Measurements from ENCODE around the gene FRMD4A. TPM values are rescaled to one million over a fixed set of nuclear protein-coding genes. Genes with fewer than 3 reads are reported as not detected.
A peak's percentile ranks its signal among the peaks of the same experiment; 100 is the strongest.

Gene FRMD4A
- total RNA-seq, 2 experiments from 2014 or later = 0.88 to 1.4 TPM

GRCh38 chr10:13615650-13616300 lies 714.9 kb downstream of the FRMD4A start:
- H3K36me3 Mint-ChIP-seq = peaks cover 18% of the 10 kb centered on the region

GRCh38 chr10:13614530-13615332 lies 716.0 kb downstream of the FRMD4A start:
- H3K27ac Mint-ChIP-seq = no peak overlapping the region

More at GRCh38 chr10:13615650-13616300, 714.9 kb downstream of the FRMD4A start:
- no peaks in the 10 kb centered on the region for H3K4me1 Mint-ChIP-seq
- H3K9me3 Mint-ChIP-seq = no peaks in the 10 kb centered on the region
- ATAC-seq (ENCODE audit: low read depth) (no peak), DNase-seq (no peak)
- POLR2A ChIA-PET = no interaction called here
- peak overlapping the region; percentile 28 for H3K27ac Mint-ChIP-seq
- no peak overlapping the region for H3K4me3 Mint-ChIP-seq
- no peaks in the 10 kb centered on the region for H3K27me3 Mint-ChIP-seq

GRCh38 chr10:13613519-13613918 lies 717.2 kb downstream of the FRMD4A start:
- ATAC-seq (ENCODE audit: low read depth) (no peak), DNase-seq (no peak)
- H3K9me3 Mint-ChIP-seq = no peaks in the 10 kb centered on the region
- H3K27ac Mint-ChIP-seq = no peak overlapping the region
- no peaks in the 10 kb centered on the region for H3K27me3 Mint-ChIP-seq
- POLR2A ChIA-PET = no interaction called here
- no peak overlapping the region for H3K4me3 Mint-ChIP-seq
- peaks cover 12% of the 10 kb centered on the region for H3K36me3 Mint-ChIP-seq
- no peaks in the 10 kb centered on the region for H3K4me1 Mint-ChIP-seq

More at GRCh38 chr10:13614530-13615332, 716.0 kb downstream of the FRMD4A start:
- no peak for DNase-seq
- POLR2A ChIA-PET = no interaction called here
- no peak for ATAC-seq (ENCODE audit: low read depth)
- Mint-ChIP-seq H3K4me3 (no peak overlapping the region), H3K36me3 (peaks cover 18% of the 10 kb centered on the region), H3K4me1 (no peaks in the 10 kb centered on the region), H3K27me3 (no peaks in the 10 kb centered on the region), H3K9me3 (no peaks in the 10 kb centered on the region)

GRCh38 chr10:13612654-13613373 lies 717.9 kb downstream of the FRMD4A start:
- Mint-ChIP-seq H3K9me3 (no peaks in the 10 kb centered on the region), H3K4me3 (no peak overlapping the region), H3K27me3 (no peaks in the 10 kb centered on the region), H3K4me1 (no peaks in the 10 kb centered on the region), H3K27ac (no peak overlapping the region), H3K36me3 (peaks cover 8% of the 10 kb centered on the region)
- POLR2A ChIA-PET = no interaction called here
- no peak for DNase-seq
- ATAC-seq (ENCODE audit: low read depth) = no peak

GRCh38 chr10:13608246-13608853 lies 722.4 kb downstream of the FRMD4A start:
- Mint-ChIP-seq H3K27ac (no peak overlapping the region), H3K27me3 (no peaks in the 10 kb centered on the region), H3K9me3 (no peaks in the 10 kb centered on the region), H3K36me3 (peaks cover 11% of the 10 kb centered on the region), H3K4me3 (no peak overlapping the region), H3K4me1 (no peaks in the 10 kb centered on the region)
- POLR2A ChIA-PET = no interaction called here
- ATAC-seq (ENCODE audit: low read depth) (no peak), DNase-seq (no peak)

- H3K36me3 Mint-ChIP-seq = peaks cover 9% of the 10 kb centered on the region
- POLR2A ChIA-PET = interaction anchor here (1.4 kb wide), 1 partner anchor 17 kb away, joined by 3 read pairs; the partner anchor contains the start of gene PRPF18
Measured at GRCh38 chr10:13604357-13605040, 726.2 kb downstream of the FRMD4A start.

GRCh38 chr10:13597909-13598308 lies 732.8 kb downstream of the FRMD4A start:
- H3K9me3 Mint-ChIP-seq = no peaks in the 10 kb centered on the region
- H3K27ac Mint-ChIP-seq = no peak overlapping the region
- peaks cover 2% of the 10 kb centered on the region for H3K4me1 Mint-ChIP-seq
- H3K4me3 Mint-ChIP-seq = no peak overlapping the region
- ATAC-seq (ENCODE audit: low read depth) (no peak), DNase-seq (no peak)
- POLR2A ChIA-PET = no interaction called here
- peaks cover 4% of the 10 kb centered on the region for H3K36me3 Mint-ChIP-seq
- H3K27me3 Mint-ChIP-seq = no peaks in the 10 kb centered on the region

More at GRCh38 chr10:13604357-13605040, 726.2 kb downstream of the FRMD4A start:
- Mint-ChIP-seq H3K9me3 (no peaks in the 10 kb centered on the region), H3K4me3 (no peak overlapping the region), H3K4me1 (no peaks in the 10 kb centered on the region), H3K27ac (no peak overlapping the region), H3K27me3 (no peaks in the 10 kb centered on the region)
- ATAC-seq (ENCODE audit: low read depth) (no peak), DNase-seq (no peak)

- H3K36me3 Mint-ChIP-seq = peaks cover 2% of the 10 kb centered on the region
- no peak overlapping the region for H3K27ac Mint-ChIP-seq
- ATAC-seq (ENCODE audit: low read depth) (no peak), DNase-seq (no peak)
- POLR2A ChIA-PET = no interaction called here
- no peaks in the 10 kb centered on the region for H3K9me3 Mint-ChIP-seq
- peaks cover 6% of the 10 kb centered on the region for H3K4me1 Mint-ChIP-seq
- no peak overlapping the region for H3K4me3 Mint-ChIP-seq
- no peaks in the 10 kb centered on the region for H3K27me3 Mint-ChIP-seq
Measured at GRCh38 chr10:13594641-13595040, 736.1 kb downstream of the FRMD4A start.

Data from activated naive CD8-positive, alpha-beta T cell treated with anti-CD3 and anti-CD28 coated beads, Interleukin-2, amount 10 ng/mL, durations not matched to agents 7 days and 5 days (primary cell).